Right atrium auricular region (tissue), 2 donors: ENCODE data around the gene ALKBH1. TPM values are rescaled to one million over a fixed set of nuclear protein-coding genes. Genes with fewer than 3 reads are reported as not detected.

Experiments used
- DNase-seq: peaks from one replicate; pipeline ENCODE4 v3.0.0-alpha.2; 2019; ENCODE audit warnings: low spot score
- H3K27ac ChIP-seq, 2 donors: fragments of 200-600 bp; sonication (generic); 1 replicate in 1 of 2; 2 replicates in 1 of 2; pipeline ENCODE4 v1.5.1; 2016 to 2019
- H3K27me3 ChIP-seq, 2 donors: fragments of 200-600 bp; sonication (generic); one replicate each; pipeline versions ENCODE4 v1.5.1 to v1.6.0; 2017 to 2019
- H3K36me3 ChIP-seq: fragments of 200-600 bp; sonication (generic); one replicate; pipeline ENCODE4 v1.5.1; 2016
- H3K4me1 ChIP-seq, 2 donors: fragments of 200-600 bp; sonication (generic); one replicate each; pipeline versions ENCODE4 v1.5.1 to v1.6.0; 2017 to 2019
- H3K4me3 ChIP-seq, 2 donors: fragments of 200-600 bp; sonication (generic); 1 replicate in 1 of 2; 2 replicates in 1 of 2; pipeline ENCODE4 v1.5.1; 2017 to 2019; ENCODE audit warnings: mild to moderate bottlenecking in 1 of 2, moderate library complexity in 1 of 2
- H3K9me3 ChIP-seq, 2 donors: fragments of 200-600 bp; sonication (generic); one replicate each; pipeline ENCODE4 v1.5.1; 2019
- CTCF ChIP-seq, 2 donors: fragments of 200-600 bp; sonication (generic); IDR thresholded peaks; one replicate each; pipeline ENCODE4 v1.5.1; 2019; ENCODE audit warnings: antibody characterized with exemption in 2 of 2
- total RNA-seq, 2 donors: library from RNA; depleted of rRNA; stranded (reverse); fragments of >200 nt; gene quantifications; one replicate each; pipeline ENCODE4 v1.1.0, GENCODE V29; 2016

Gene ALKBH1
- total RNA-seq, 2 donors from 2014 or later: 7.8 to 11.1 TPM

DNA sequence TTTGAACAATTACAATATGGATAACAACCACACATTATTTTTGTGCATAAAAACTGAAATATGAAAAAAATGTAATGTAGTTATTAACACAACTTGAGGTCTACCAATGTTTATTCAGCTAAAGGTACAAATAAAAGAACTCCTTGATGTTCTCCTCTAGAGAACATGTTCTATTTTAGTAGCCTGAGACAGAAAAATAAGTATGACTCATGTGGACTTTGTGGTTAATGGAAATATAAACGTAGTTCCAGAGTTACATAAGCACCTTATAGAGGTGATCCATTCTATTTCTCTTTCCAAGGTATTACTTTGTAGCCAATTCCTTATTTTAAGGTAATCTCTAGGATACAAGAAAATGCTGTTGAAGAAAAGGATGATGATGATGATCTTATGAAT, 25.7 kb downstream of the ALKBH1 start:
- TF ChIP-seq CTCF (IDR thresholded peaks at IDR 0.05): no peak
- Histone ChIP-seq H3K9me3 (no peaks in the 10 kb centered on the region), H3K27ac (no peak overlapping the region), H3K4me1 (peaks cover 0 to 10% of the 10 kb centered on the region in 2 donors), H3K4me3 (no peak overlapping the region), H3K36me3 (peaks cover 18% of the 10 kb centered on the region), H3K27me3 (no peaks in the 10 kb centered on the region)
- no peak for DNase-seq

DNA sequence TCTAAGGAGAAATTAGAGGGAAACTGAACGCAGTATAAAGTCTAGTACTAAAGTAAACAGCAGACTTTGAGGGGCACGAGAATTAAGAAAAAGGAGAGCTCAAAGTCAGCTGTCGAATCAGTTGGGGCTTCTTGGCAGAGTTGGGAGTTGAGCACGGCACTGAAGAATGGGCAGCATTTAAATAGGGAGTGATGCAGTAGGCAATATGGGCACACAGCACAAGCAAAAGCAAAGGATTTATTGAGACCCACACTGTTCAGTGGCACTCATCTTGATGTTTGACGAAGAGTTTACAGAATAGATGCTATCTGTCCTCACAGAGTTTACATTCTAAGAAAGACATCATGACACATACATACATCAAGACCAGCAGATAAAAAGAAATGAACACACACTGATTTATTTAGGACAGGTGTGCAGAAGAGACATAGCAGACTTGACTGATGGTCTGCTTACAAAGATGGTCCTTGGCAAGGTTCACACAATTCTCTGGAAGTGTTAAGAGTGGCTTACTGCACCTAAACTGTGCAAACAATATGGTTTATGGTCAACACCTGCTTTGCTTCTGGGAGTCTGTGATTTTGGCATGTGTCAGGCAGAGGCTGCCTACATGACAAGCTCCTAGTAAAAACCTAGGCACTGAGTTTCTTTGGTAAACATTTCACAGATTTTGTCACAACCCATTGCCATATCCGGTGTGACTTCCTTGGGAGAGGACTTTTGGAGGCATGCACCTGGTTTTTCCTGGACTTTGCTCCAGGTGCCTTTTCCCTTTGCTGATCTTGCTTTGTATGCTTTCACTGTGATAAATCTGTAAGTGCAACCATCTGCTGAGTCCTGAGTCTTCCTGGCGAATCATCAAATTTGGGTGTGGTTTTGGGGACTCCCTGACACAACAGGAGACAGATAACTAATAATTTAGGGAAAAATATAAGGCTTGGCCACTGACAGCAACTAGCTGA, 26.3 kb downstream of the ALKBH1 start:
- no peaks in the 10 kb centered on the region for H3K27me3 ChIP-seq
- DNase-seq: no peak
- no peak overlapping the region for H3K27ac ChIP-seq
- no peak for TF ChIP-seq CTCF (IDR thresholded peaks at IDR 0.05)
- no peak overlapping the region for H3K4me3 ChIP-seq
- peaks cover 0 to 10% of the 10 kb centered on the region in 2 donors for H3K4me1 ChIP-seq
- no peaks in the 10 kb centered on the region for H3K9me3 ChIP-seq
- peaks cover 18% of the 10 kb centered on the region for H3K36me3 ChIP-seq

- no peaks in the 10 kb centered on the region for H3K4me1 ChIP-seq
- H3K36me3 ChIP-seq: peaks cover 54% of the 10 kb centered on the region
- H3K4me3 ChIP-seq: no peak overlapping the region
- no peaks in the 10 kb centered on the region for H3K9me3 ChIP-seq
- H3K27ac ChIP-seq: no peak overlapping the region
- H3K27me3 ChIP-seq: no peaks in the 10 kb centered on the region
- DNase-seq: no peak
- no peak for TF ChIP-seq CTCF (IDR thresholded peaks at IDR 0.05)
Measured at GRCh38 chr14:77674931-77675330, 32.9 kb downstream of the ALKBH1 start.

GRCh38 chr14:77673193-77673592, 34.6 kb downstream of the ALKBH1 start:
- no peak for TF ChIP-seq CTCF (IDR thresholded peaks at IDR 0.05)
- no peaks in the 10 kb centered on the region for H3K4me1 ChIP-seq
- no peak for DNase-seq
- no peaks in the 10 kb centered on the region for H3K27me3 ChIP-seq
- no peak overlapping the region for H3K4me3 ChIP-seq
- no peak overlapping the region for H3K27ac ChIP-seq
- peaks cover 37% of the 10 kb centered on the region for H3K36me3 ChIP-seq
- no peaks in the 10 kb centered on the region for H3K9me3 ChIP-seq

- no peak for DNase-seq
- Histone ChIP-seq H3K9me3 (no peaks in the 10 kb centered on the region), H3K27me3 (no peaks in the 10 kb centered on the region), H3K4me3 (no peak overlapping the region), H3K27ac (no peak overlapping the region), H3K4me1 (no peaks in the 10 kb centered on the region), H3K36me3 (peaks cover 2% of the 10 kb centered on the region)
- TF ChIP-seq CTCF (IDR thresholded peaks at IDR 0.05): no peak
Measured at GRCh38 chr14:77667331-77667730, 40.5 kb downstream of the ALKBH1 start.
